Calu3 (cell line): ENCODE results near the gene AGBL4. TPM values are rescaled to one million over a fixed set of nuclear protein-coding genes. Genes with fewer than 3 reads are reported as not detected.

Experiments
- BruUV-seq: library from RNA; stranded (reverse); fragments of 400-500 nt; replicated peaks from 2 replicates; lab custom pipeline; 2021; lab: Mats Ljungman, UMichigan
- CTCF ChIA-PET: fragments of 300-600 bp; sonication (Branson Sonifier 250); formaldehyde crosslinking; loops from one replicate; lab custom pipeline; 2022; ENCODE audit warnings: antibody characterized with exemption; lab: Charles Lee
- DNase-seq: peaks from one replicate; pipeline ENCODE4 v3.0.0; 2022
- H3K27ac Mint-ChIP-seq: one replicate; pipeline ENCODE4 v1.8.0; 2022; ENCODE audit warnings: mixed read lengths; ENCODE audit not compliant: unreplicated experiment
- H3K27me3 Mint-ChIP-seq: one replicate; pipeline ENCODE4 v1.8.0; 2022; ENCODE audit warnings: mixed read lengths; ENCODE audit not compliant: unreplicated experiment
- H3K36me3 Mint-ChIP-seq: one replicate; pipeline ENCODE4 v1.8.0; 2022; ENCODE audit warnings: mild to moderate bottlenecking, moderate library complexity, mixed read lengths; ENCODE audit not compliant: insufficient read depth, unreplicated experiment
- H3K4me1 Mint-ChIP-seq: one replicate; pipeline ENCODE4 v1.8.0; 2022; ENCODE audit warnings: mild to moderate bottlenecking, low read depth, mixed read lengths; ENCODE audit not compliant: unreplicated experiment
- H3K4me3 Mint-ChIP-seq: one replicate; pipeline ENCODE4 v1.8.0; 2022; ENCODE audit warnings: mild to moderate bottlenecking, low read depth, moderate library complexity, mixed read lengths; ENCODE audit not compliant: unreplicated experiment
- H3K9me3 Mint-ChIP-seq: one replicate; pipeline ENCODE4 v1.8.0; 2022; ENCODE audit warnings: low read depth, mixed read lengths; ENCODE audit not compliant: unreplicated experiment
- CTCF ChIP-seq: fragments of 200-600 bp; IDR thresholded peaks from one replicate; pipeline ENCODE4 v1.8.0; 2022; ENCODE audit warnings: antibody characterized with exemption; ENCODE audit not compliant: unreplicated experiment
- intact Hi-C: fragments of 100-400 bp; cut with micrococcal nuclease; formaldehyde crosslinking; loops from one replicate; pipeline ENCODE4 v1.10.0; 2022; ENCODE audit not compliant: unreplicated experiment
- total RNA-seq: library from RNA; stranded (reverse); gene quantifications from 2 replicates; pipeline ENCODE4 v1.2.3, GENCODE V29; 2022

AGBL4 gene
- total RNA-seq, 1 experiment from 2014 or later: not detected

DNA sequence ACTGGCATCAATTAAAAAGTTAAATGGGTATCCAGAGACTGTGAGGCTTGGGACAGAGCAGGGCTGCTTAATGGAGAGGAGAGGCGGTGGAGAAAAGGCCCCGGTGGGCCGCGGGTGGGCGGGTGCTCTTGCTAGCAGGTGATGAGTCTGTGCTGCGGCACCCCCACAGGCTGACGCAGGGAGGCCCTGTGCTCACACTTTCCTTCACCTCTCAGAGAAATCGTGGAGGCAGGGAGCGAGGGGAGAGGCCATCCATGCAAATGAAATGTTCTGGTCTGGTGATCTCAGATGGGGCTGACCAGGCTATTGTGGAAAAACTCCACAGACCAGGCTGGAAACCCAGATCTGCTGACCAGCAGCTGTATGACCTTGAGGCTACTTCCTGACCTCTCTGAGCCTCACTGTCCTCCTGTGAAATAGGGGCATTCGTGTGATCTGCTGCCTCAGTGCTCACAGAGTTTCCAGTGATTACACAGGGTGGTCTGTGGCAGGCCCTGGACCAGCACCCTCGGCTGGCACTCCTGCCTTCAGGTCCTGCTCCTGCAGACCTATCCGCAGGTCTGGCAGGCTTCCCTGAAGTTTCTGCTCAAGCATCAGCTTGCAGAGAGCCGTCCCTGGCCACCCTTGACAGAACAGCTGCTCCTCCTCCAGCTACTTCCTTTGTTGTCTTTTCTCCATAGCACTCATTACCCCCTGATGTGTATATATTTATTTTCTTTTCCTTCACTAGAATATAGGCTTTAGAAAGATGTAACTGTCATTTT is 1336.3 kb downstream of the AGBL4 start:
- no peak for TF ChIP-seq CTCF
- Mint-ChIP-seq H3K4me3 (no peak overlapping the region), H3K9me3 (no peaks in the 10 kb centered on the region), H3K36me3 (no peaks in the 10 kb centered on the region), H3K27ac (no peak overlapping the region), H3K27me3 (no peaks in the 10 kb centered on the region), H3K4me1 (no peaks in the 10 kb centered on the region)
- no peak for DNase-seq
- no TSS peak for BruUV-seq
- CTCF ChIA-PET: interaction anchor here (1.7 to 1.9 kb wide), 2 partner anchors 10 to 130 kb away, joined by 3 to 5 read pairs; no protein-coding TSS in a partner anchor
- intact Hi-C loops: loop anchor here (10.0 kb wide), 1 partner anchor 1647 kb away; no protein-coding TSS in a partner anchor

DNA sequence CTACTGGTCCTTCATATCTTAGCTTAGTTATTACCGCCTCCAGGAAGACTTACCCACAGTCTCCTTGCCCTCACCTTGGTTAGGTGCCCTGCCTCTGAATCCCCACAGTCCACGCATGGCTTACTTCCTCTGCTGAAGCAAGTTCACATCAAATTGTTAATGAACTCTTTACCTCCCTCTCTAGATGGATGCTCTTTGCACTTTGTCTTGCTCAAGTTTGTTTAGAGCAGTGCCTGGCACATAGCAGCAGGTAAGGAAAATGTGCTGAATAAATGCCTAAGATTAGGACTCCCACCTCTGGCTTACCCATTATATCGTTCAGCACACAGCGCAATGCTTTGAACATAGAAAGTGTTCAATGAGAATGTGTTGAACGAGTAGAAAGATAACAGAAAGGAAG is 1337.6 kb downstream of the AGBL4 start:
- CTCF ChIA-PET: interaction anchor here (0.6 kb wide), 1 partner anchor 9 kb away, joined by 3 read pairs; no protein-coding TSS in a partner anchor
- Mint-ChIP-seq H3K4me1 (no peaks in the 10 kb centered on the region), H3K27ac (no peak overlapping the region), H3K4me3 (no peak overlapping the region), H3K27me3 (no peaks in the 10 kb centered on the region), H3K9me3 (no peaks in the 10 kb centered on the region), H3K36me3 (no peaks in the 10 kb centered on the region)
- no peak for DNase-seq
- TF ChIP-seq CTCF: no peak
- intact Hi-C loops: loop anchor here (10.0 kb wide), 1 partner anchor 1649 kb away; no protein-coding TSS in a partner anchor
- no TSS peak for BruUV-seq

DNA sequence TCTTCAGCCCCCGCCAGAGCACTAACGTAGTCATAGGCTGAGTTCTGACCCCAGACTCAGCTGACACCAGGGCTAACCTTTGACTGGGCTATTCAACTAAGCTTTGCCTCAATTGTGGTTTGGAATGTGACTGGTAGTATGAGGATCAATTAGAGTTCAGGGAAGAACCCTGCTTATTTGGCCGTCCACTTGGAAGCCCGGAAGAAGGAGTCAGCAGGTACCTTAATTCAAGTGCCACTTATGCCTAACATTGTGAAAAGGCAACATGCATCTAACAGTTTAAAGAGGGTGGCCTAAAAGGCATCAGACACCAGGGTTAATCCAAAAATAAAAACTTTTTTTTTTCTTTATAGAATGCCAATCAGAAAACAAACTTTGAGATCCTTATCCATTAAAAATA is 1339.4 kb downstream of the AGBL4 start:
- H3K27me3 Mint-ChIP-seq: no peaks in the 10 kb centered on the region
- no TSS peak for BruUV-seq
- no peak overlapping the region for H3K27ac Mint-ChIP-seq
- TF ChIP-seq CTCF: no peak
- H3K9me3 Mint-ChIP-seq: no peaks in the 10 kb centered on the region
- CTCF ChIA-PET: no interaction called here
- no peaks in the 10 kb centered on the region for H3K36me3 Mint-ChIP-seq
- intact Hi-C loops: loop anchor here (10.0 kb wide), 1 partner anchor 1650 kb away; no protein-coding TSS in a partner anchor
- H3K4me3 Mint-ChIP-seq: no peak overlapping the region
- no peaks in the 10 kb centered on the region for H3K4me1 Mint-ChIP-seq
- DNase-seq: no peak

DNA sequence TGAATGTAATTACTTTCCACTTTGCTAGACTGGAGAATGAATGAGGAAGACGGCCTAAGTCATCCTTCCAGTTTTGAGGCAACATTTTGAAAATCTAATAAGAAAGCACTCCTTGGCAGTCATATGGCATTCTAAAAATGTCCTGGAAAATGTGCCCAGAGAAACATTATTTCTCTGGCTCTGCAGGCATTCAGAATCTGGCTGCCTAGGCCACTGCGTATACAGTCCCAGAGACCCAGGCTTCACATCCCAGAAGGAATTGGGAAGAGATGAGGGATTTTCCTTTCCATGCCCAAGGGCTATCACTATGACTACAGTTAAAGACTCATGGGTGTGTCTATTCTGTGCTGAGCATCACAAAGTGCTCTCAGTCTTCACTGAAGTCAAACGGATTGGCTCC is 1339.9 kb downstream of the AGBL4 start:
- H3K27ac Mint-ChIP-seq: no peak overlapping the region
- no peak for TF ChIP-seq CTCF
- H3K9me3 Mint-ChIP-seq: no peaks in the 10 kb centered on the region
- intact Hi-C loops: loop anchor here (10.0 kb wide), 1 partner anchor 1651 kb away; no protein-coding TSS in a partner anchor
- no peaks in the 10 kb centered on the region for H3K36me3 Mint-ChIP-seq
- no peak for DNase-seq
- H3K27me3 Mint-ChIP-seq: no peaks in the 10 kb centered on the region
- CTCF ChIA-PET: no interaction called here
- BruUV-seq: no TSS peak
- no peaks in the 10 kb centered on the region for H3K4me1 Mint-ChIP-seq
- no peak overlapping the region for H3K4me3 Mint-ChIP-seq
